Activated T-cell treated with anti-CD3 and anti-CD28 coated beads for 4 hours (primary cell): ENCODE results near the gene FAM210B.
"Not testable (repeated sequence)": the region's sequence is repeated elsewhere in the genome, so short reads cannot be mapped to it uniquely, and the experiment has no call there.

ENCODE experiments used
- DNase-seq: peaks from one replicate; pipeline ENCODE4 v3.0.0-alpha.2; 2020

The FAM210B gene, protein sequence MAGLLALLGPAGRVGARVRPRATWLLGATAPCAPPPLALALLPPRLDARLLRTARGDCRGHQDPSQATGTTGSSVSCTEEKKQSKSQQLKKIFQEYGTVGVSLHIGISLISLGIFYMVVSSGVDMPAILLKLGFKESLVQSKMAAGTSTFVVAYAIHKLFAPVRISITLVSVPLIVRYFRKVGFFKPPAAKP

GRCh38 chr20:56358600-56359211, at the start of gene FAM210B:
Gene FAM210B (plus strand): TSS chr20:56358974. CDS start chr20:56359006, 32 bp downstream.
- peak; percentile 64 for DNase-seq

- no peak for DNase-seq
These were observed 42.7 kb upstream of the FAM210B start for GRCh38 chr20:56316051-56316450.

DNA sequence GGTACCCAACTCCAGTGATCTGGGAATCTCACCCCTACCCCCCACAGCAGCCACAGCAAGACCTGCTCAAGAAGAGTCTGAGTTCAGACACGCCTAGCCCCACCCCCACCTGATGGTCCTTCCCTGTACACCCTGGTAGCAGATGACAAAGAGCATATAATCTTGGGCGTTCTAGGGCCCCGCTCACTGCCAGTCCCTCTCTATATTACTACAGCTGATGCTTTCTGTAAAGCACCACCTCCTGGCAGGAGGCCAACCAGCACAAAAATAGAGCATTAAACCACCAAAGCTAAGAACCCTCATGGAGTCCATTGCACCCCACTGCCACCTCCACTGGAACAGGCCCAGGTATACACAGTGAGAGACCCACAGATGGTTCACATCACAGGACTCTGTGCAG, 42.3 kb upstream of the FAM210B start:
- DNase-seq = no peak

DNA sequence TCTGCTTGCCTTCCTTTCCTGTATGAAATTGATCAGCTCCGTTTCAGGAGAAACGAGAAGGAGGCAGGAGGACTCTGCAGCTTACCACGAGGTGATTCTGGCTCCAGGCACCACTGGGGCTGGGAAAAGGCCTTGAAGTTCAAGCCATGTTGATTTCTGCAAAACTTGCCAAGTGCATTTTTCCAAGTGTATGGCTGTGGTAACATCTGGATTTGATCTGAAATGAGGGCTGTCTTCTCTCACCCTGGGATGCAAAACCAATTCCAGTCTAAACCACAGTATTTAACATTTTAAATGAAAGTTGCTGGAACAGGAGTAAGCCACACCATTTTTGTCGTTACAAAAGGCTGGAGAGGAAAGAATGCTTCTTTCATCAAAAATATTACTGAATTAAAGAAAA, 36.1 kb upstream of the FAM210B start:
- no peak for DNase-seq

GRCh38 chr20:56323206-56323605, 35.6 kb upstream of the FAM210B start:
- DNase-seq = no peak

DNA sequence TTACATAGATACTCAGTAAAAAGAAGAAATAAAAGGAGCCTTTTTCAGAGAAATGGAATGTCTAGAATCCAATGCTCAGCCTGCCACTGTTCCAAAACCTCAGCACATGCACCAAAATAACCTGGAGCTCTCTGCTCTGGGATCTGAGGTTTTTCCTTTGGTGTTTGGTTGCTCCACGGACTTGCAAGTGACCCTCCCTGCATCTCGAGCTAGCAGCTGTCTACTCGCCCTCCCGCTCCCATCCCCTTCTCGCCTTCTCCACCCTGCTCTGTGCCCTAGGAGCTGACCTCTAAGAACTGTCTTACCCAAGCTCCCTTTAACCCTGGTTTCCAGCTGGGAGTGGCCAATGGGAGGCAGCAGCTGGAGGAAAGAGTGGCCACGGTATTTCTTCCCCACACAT, 35.1 kb upstream of the FAM210B start:
- DNase-seq = no peak

DNA sequence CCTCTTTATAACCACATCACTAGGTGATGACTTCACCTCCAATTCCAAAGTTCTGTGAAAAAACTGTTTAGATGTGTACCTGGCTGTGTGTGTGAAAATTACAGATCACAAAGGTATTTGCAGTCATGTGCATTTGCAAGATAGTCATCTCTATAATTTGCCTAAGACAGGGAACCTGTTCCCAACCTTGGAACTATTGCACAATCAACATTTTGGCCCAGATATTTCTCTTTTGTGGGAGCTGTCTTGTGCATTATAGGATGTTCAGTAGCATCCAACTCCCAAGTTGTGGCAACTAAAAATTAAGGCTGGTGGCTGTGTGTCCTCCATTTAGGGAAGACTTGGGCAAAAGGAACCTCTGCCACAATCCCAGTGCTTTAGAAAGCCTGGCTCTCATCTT, 34.0 kb upstream of the FAM210B start:
- no peak for DNase-seq

DNA sequence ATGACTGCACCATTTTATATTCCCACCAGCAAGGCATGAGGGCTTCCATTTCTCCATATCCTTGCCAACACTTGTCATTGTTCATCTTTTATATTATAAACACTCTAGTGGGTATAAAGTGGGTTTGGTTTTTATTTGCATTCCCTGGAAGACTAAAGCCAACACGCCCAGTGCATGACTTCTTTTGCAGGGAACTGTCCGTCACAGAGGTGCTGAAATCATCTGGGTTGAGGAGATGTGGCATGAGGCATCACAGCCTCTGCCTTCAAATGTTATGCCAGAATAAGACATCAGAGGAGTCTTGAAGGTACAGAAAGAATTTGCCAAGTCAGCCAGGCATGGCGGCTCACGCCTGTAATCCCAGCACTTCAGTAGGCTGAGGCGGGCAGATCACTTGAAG, 29.9 kb upstream of the FAM210B start:
- no peak for DNase-seq

DNA sequence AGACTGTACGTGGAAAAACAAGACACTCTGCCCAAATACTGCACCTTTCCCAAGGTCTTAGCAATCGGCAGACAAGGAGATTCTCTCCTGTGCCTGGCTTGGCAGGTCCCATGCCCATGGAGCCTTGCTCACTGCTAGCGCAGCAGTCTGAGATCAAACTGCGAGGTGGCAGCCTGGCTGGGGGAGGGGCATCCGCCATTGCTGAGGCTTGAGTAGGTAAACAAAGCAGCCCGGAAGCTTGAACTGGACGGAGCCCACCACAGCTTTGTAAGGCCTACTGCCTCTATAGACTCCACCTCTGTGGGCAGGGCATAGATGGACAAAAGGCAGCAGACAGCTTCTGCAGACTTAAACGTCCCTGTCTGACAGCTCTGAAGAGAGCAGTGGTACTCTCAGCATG, 22.1 kb upstream of the FAM210B start:
- DNase-seq = not testable (repeated sequence)

DNA sequence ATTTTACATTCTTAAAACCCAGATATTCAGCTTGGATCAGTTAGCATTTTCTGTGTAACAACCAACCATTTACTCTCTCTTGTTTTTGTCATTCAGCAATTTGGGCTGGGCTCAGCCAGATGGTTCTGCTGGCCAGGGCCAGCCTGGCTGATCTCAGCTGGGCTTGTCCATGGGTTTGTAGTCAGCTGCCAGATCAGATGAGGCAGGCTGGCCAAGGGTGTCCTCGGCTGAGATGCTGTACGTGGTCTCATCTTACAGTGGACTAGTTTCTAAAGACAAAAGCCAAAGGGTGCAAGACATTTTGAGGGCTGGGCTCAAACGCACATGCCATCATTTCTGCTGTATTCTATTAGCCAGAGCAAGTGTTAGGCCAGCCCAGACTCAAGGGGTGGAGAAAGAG, 16.0 kb upstream of the FAM210B start:
- no peak for DNase-seq

GRCh38 chr20:56343861-56344381, 14.9 kb upstream of the FAM210B start:
- DNase-seq = no peak

- no peak for DNase-seq
These were observed 12.9 kb upstream of the FAM210B start for GRCh38 chr20:56345911-56346310.

DNA sequence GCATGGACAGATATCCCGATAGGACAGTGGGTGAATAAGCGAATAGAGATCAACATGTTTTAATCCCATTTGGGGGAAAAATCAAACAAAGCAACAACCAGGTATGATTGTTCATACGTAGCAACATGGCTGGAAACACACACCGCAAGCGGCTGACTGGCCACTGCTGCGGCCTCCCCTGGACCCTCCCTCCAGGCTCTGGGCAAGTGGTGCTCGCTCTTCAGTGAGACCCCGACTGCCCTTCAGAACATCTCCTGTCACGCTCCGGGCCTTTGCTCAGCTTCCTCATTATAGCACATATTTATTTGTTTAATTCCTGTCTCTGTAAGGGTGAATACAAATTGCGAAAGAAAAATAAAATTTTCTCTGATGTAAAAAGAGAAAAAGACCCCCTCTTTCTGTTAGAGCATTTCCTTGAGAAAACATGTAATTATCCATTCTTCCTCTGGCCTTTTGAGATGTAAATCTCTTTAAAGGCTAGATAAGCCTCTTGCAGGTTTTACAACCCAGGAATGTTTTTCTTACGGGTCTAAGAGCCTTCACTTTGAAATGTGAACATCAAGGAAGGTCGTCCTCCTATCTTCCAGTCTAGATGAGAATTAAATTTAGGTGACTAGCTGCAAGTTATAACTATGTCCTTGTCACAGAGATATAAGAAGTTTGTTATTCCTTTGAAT, 11.0 kb upstream of the FAM210B start:
- no peak for DNase-seq

- DNase-seq = no peak
These were observed 10.5 kb upstream of the FAM210B start for GRCh38 chr20:56348305-56348693.

- no peak for DNase-seq
These were observed 10.0 kb upstream of the FAM210B start for GRCh38 chr20:56348746-56349145.

DNA sequence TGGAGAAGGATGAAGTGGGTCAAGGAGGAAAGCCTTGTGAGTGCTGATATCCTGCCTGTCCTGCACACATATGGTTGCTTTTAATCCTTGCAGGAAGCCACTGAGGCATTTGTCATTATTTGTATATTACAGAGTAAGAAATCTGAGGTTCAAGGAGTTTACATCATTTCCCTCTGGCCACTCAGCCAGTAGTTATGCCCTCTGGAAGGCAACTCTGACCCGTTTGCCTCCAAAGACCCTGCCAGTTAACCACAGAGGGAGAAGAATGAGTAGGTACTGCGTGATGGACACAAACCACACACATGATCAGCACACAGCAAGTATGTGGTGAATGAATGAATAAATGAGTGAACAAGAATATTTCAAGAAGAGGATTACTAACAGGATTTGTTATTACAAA, 7.9 kb upstream of the FAM210B start:
- no peak for DNase-seq

DNA sequence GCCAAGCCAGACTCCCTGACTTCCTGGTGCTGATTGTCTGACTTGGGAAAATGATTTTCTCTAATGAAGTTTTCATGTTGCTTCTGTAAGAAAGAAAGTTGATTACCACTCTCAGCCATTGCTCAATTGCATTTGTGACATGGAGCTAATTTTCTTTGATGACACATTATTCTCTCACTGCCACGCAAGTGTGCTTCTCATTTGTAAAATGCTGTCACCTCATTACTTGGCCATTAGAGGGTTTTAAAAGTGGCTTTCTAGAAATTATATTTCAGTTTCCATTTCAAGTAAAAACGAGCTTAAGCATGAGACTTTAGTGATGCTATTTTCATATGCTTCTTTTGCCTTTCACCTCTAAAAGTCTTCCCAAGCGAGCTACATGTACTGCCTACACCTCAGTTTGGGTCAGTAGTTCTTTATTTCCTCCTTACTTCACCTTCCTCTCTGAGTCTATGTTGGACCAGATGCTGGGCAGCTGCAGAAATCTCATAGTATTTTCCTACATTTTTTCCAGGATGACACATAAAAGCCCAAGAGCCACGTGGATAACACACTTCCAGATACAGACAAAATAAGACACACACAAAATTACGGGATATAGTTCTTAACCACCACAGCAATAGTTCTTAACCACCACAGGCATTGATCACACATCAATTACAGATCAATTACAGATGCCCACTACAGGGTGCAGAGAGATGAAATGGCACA, 6.3 kb upstream of the FAM210B start:
- DNase-seq = no peak

DNA sequence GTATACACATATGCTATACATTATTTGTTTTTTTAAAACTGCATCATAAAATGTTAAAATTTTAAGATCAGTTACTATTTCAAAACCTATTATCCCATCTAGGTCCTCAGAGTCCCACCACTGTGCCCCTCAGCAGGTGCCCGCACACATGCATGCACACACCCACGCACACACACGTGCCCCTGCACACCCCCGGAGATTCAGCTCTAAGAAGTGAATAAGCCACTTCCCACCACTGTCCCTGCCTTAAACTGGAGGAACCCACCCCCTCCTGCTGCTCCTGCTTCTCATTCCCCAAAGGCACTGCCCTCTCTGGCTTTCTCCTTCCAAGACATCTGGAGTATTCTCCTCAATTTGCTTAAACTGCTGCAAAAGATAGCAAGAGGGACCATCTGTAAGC, 5.4 kb upstream of the FAM210B start:
- no peak for DNase-seq

- no peak for DNase-seq
These were observed 704 bp upstream of the FAM210B start for GRCh38 chr20:56358070-56358469.

GRCh38 chr20:56359212-56360132, 698 bp downstream of the FAM210B start:
- no peak for DNase-seq

GRCh38 chr20:56360133-56360907, 1.5 kb downstream of the FAM210B start:
- DNase-seq = no peak

DNA sequence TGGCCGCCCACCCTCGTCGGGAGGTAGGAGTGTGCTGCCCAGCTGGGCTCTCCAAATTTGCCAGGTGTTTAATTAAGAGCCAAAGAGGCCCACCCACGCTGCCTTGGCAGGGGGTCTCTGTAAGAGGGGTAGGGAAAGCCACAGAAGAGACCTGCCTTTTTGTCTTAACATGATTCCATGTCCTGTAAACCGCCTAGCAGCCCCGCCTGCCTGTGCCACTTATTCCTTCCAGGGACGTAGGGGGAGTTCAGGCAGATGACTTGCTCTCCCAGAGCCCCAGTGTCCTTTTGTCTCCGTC, 2.1 kb downstream of the FAM210B start:
- no peak for DNase-seq
